HL-60 (cell line): ENCODE results near the gene KLF9.

Experiments used
- DNase-seq, 2 experiments: peaks; one replicate each; pipeline ENCODE4 v3.0.0-alpha.2; 2010 to 2020; ENCODE audit warnings: low read depth in 1 of 2, low spot score in 1 of 2
- H3K27ac ChIP-seq: fragments of 250-450 bp; sonication (Bioruptor Pico); replicated peaks from 2 replicates; pipeline ENCODE4 v1.5.1; 2020; ENCODE audit warnings: mild to moderate bottlenecking, moderate library complexity
- H3K27me3 ChIP-seq: fragments of 250-450 bp; sonication (Bioruptor Pico); 2 replicates; pipeline ENCODE4 v1.5.1; 2021; ENCODE audit warnings: mild to moderate bottlenecking, moderate library complexity; ENCODE audit not compliant: insufficient read depth, poor library complexity, severe bottlenecking
- H3K4me3 ChIP-seq: replicated peaks from 2 replicates; pipeline ENCODE4 v1.5.1; 2011; ENCODE audit warnings: mild to moderate bottlenecking, control low read depth, low read length; ENCODE audit not compliant: insufficient read depth
- CTCF ChIP-seq: IDR thresholded peaks from one replicate; pipeline ENCODE4 v1.5.1; 2011; ENCODE audit warnings: low read length, control low read depth, inconsistent platforms; ENCODE audit not compliant: insufficient read depth
- GABPA ChIP-seq: IDR thresholded peaks from 2 replicates; pipeline ENCODE4 v1.6.1; 2012; ENCODE audit warnings: low read depth
- POLR2AphosphoS5 ChIP-seq: IDR thresholded peaks from 2 replicates; pipeline ENCODE4 v1.6.1; 2012; ENCODE audit warnings: low read depth
- REST ChIP-seq: IDR thresholded peaks from 2 replicates; pipeline ENCODE4 v1.6.1; 2012; ENCODE audit warnings: low read depth; ENCODE audit not compliant: insufficient replicate concordance
- SPI1 ChIP-seq: IDR thresholded peaks from 2 replicates; pipeline ENCODE4 v1.6.1; 2012; ENCODE audit warnings: low read depth, mild to moderate bottlenecking, borderline replicate concordance

The KLF9 gene

GRCh38 chr9:70387663-70388062 lies 26.8 kb downstream of the KLF9 start:
- H3K4me3 ChIP-seq = no peak overlapping the region
- DNase-seq = no peak
- TF ChIP-seq SPI1 (no peak), REST (no peak), GABPA (no peak)
- no peaks in the 10 kb centered on the region for H3K27me3 ChIP-seq
- no peak overlapping the region for H3K27ac ChIP-seq

GRCh38 chr9:70385426-70385825 lies 29.0 kb downstream of the KLF9 start:
- TF ChIP-seq REST = no peak
- no peak for TF ChIP-seq SPI1
- no peak for TF ChIP-seq CTCF
- TF ChIP-seq GABPA = no peak
- TF ChIP-seq POLR2AphosphoS5 = no peak

GRCh38 chr9:70382709-70383605 lies 31.5 kb downstream of the KLF9 start:
- Histone ChIP-seq H3K27ac (no peak overlapping the region), H3K27me3 (no peaks in the 10 kb centered on the region), H3K4me3 (no peak overlapping the region)
- DNase-seq = no peak
- no peak for TF ChIP-seq GABPA

More at GRCh38 chr9:70385426-70385825, 29.0 kb downstream of the KLF9 start:
- DNase-seq = no peak
- H3K27ac ChIP-seq = no peak overlapping the region
- no peak overlapping the region for H3K4me3 ChIP-seq
- H3K27me3 ChIP-seq = no peaks in the 10 kb centered on the region

GRCh38 chr9:70382046-70382708 lies 32.3 kb downstream of the KLF9 start:
- Histone ChIP-seq H3K4me3 (no peak overlapping the region), H3K27ac (no peak overlapping the region), H3K27me3 (no peaks in the 10 kb centered on the region)
- TF ChIP-seq POLR2AphosphoS5 (no peak), REST (no peak), CTCF (no peak), GABPA (no peak), SPI1 (no peak)
- no peak for DNase-seq
